ENCODE results near the gene RNF111. TPM values are rescaled to one million over a fixed set of nuclear protein-coding genes. Genes with fewer than 3 reads are reported as not detected.

The RNF111 gene
- total and polyA plus RNA-seq, 2 experiments from 2014 or later, result 14.4 to 24.5 TPM

GRCh38 chr15:58962662-58963565 is 24.5 kb upstream of the RNF111 start:
- Histone ChIP-seq H2AFZ (no peak overlapping the region), H3K36me3 (ENCODE audit: insufficient read depth) (no peaks in the 10 kb centered on the region), H3K4me1 (ENCODE audit: insufficient read depth) (no peaks in the 10 kb centered on the region), H3K9me2 (ENCODE audit: insufficient read depth) (0 out of 2 replicates have a peak, but pooled peaks cover 2% of the 10 kb centered on the region), H4K20me1 (replicated peaks; ENCODE audit: insufficient read depth) (no peaks in the 10 kb centered on the region), H3K27me3 (ENCODE audit: insufficient read depth) (no peaks in the 10 kb centered on the region), H3K27ac (ENCODE audit: low read depth) (no peak overlapping the region), H3K4me3 (no peak overlapping the region), H3F3A (replicated peaks; ENCODE audit: low read depth) (no peaks in the 10 kb centered on the region), H3K79me2 (replicated peaks; ENCODE audit: insufficient read depth) (no peaks in the 10 kb centered on the region), H3K4me2 (no peak overlapping the region)
- ATAC-seq (no peak), DNase-seq (ENCODE audit: low spot score) (no peak)
- Mint-ChIP-seq H3K4me3 (no peak overlapping the region), H3K36me3 (ENCODE audit: low read depth) (no peaks in the 10 kb centered on the region), H3K4me1 (no peaks in the 10 kb centered on the region), H3K27me3 (ENCODE audit: insufficient read depth, low read depth, poor library complexity) (peaks cover 9% of the 10 kb centered on the region), H3K27ac (no peak overlapping the region), H3K9me3 (no peaks in the 10 kb centered on the region)
- TF ChIP-seq ZNF331 (CRISPR knock-in tag; IDR thresholded peaks at IDR 0.05; ENCODE audit: low read depth), result no peak
- TF ChIP-seq ZNF114 (CRISPR knock-in tag; IDR thresholded peaks at IDR 0.05), result no peak
- no peak for TF ChIP-seq JUNB (IDR thresholded peaks at IDR 0.05; ENCODE audit: unreplicated experiment)
- TF ChIP-seq, protein P1, sequence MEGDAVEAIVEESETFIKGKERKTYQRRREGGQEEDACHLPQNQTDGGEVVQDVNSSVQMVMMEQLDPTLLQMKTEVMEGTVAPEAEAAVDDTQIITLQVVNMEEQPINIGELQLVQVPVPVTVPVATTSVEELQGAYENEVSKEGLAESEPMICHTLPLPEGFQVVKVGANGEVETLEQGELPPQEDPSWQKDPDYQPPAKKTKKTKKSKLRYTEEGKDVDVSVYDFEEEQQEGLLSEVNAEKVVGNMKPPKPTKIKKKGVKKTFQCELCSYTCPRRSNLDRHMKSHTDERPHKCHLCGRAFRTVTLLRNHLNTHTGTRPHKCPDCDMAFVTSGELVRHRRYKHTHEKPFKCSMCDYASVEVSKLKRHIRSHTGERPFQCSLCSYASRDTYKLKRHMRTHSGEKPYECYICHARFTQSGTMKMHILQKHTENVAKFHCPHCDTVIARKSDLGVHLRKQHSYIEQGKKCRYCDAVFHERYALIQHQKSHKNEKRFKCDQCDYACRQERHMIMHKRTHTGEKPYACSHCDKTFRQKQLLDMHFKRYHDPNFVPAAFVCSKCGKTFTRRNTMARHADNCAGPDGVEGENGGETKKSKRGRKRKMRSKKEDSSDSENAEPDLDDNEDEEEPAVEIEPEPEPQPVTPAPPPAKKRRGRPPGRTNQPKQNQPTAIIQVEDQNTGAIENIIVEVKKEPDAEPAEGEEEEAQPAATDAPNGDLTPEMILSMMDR (conservative IDR thresholded peaks at IDR 0.05; ENCODE audit: low read depth in 2 of 2), result no peak
- no peak for TF ChIP-seq POLR2AphosphoS5 (IDR thresholded peaks at IDR 0.05; ENCODE audit: low read depth)
- no peak for TF ChIP-seq ETS1 (IDR thresholded peaks at IDR 0.05)
- TF ChIP-seq, protein P2, sequence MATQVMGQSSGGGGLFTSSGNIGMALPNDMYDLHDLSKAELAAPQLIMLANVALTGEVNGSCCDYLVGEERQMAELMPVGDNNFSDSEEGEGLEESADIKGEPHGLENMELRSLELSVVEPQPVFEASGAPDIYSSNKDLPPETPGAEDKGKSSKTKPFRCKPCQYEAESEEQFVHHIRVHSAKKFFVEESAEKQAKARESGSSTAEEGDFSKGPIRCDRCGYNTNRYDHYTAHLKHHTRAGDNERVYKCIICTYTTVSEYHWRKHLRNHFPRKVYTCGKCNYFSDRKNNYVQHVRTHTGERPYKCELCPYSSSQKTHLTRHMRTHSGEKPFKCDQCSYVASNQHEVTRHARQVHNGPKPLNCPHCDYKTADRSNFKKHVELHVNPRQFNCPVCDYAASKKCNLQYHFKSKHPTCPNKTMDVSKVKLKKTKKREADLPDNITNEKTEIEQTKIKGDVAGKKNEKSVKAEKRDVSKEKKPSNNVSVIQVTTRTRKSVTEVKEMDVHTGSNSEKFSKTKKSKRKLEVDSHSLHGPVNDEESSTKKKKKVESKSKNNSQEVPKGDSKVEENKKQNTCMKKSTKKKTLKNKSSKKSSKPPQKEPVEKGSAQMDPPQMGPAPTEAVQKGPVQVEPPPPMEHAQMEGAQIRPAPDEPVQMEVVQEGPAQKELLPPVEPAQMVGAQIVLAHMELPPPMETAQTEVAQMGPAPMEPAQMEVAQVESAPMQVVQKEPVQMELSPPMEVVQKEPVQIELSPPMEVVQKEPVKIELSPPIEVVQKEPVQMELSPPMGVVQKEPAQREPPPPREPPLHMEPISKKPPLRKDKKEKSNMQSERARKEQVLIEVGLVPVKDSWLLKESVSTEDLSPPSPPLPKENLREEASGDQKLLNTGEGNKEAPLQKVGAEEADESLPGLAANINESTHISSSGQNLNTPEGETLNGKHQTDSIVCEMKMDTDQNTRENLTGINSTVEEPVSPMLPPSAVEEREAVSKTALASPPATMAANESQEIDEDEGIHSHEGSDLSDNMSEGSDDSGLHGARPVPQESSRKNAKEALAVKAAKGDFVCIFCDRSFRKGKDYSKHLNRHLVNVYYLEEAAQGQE (IDR thresholded peaks at IDR 0.05; ENCODE audit: unreplicated experiment), result no peak
- TF ChIP-seq, protein P3, sequence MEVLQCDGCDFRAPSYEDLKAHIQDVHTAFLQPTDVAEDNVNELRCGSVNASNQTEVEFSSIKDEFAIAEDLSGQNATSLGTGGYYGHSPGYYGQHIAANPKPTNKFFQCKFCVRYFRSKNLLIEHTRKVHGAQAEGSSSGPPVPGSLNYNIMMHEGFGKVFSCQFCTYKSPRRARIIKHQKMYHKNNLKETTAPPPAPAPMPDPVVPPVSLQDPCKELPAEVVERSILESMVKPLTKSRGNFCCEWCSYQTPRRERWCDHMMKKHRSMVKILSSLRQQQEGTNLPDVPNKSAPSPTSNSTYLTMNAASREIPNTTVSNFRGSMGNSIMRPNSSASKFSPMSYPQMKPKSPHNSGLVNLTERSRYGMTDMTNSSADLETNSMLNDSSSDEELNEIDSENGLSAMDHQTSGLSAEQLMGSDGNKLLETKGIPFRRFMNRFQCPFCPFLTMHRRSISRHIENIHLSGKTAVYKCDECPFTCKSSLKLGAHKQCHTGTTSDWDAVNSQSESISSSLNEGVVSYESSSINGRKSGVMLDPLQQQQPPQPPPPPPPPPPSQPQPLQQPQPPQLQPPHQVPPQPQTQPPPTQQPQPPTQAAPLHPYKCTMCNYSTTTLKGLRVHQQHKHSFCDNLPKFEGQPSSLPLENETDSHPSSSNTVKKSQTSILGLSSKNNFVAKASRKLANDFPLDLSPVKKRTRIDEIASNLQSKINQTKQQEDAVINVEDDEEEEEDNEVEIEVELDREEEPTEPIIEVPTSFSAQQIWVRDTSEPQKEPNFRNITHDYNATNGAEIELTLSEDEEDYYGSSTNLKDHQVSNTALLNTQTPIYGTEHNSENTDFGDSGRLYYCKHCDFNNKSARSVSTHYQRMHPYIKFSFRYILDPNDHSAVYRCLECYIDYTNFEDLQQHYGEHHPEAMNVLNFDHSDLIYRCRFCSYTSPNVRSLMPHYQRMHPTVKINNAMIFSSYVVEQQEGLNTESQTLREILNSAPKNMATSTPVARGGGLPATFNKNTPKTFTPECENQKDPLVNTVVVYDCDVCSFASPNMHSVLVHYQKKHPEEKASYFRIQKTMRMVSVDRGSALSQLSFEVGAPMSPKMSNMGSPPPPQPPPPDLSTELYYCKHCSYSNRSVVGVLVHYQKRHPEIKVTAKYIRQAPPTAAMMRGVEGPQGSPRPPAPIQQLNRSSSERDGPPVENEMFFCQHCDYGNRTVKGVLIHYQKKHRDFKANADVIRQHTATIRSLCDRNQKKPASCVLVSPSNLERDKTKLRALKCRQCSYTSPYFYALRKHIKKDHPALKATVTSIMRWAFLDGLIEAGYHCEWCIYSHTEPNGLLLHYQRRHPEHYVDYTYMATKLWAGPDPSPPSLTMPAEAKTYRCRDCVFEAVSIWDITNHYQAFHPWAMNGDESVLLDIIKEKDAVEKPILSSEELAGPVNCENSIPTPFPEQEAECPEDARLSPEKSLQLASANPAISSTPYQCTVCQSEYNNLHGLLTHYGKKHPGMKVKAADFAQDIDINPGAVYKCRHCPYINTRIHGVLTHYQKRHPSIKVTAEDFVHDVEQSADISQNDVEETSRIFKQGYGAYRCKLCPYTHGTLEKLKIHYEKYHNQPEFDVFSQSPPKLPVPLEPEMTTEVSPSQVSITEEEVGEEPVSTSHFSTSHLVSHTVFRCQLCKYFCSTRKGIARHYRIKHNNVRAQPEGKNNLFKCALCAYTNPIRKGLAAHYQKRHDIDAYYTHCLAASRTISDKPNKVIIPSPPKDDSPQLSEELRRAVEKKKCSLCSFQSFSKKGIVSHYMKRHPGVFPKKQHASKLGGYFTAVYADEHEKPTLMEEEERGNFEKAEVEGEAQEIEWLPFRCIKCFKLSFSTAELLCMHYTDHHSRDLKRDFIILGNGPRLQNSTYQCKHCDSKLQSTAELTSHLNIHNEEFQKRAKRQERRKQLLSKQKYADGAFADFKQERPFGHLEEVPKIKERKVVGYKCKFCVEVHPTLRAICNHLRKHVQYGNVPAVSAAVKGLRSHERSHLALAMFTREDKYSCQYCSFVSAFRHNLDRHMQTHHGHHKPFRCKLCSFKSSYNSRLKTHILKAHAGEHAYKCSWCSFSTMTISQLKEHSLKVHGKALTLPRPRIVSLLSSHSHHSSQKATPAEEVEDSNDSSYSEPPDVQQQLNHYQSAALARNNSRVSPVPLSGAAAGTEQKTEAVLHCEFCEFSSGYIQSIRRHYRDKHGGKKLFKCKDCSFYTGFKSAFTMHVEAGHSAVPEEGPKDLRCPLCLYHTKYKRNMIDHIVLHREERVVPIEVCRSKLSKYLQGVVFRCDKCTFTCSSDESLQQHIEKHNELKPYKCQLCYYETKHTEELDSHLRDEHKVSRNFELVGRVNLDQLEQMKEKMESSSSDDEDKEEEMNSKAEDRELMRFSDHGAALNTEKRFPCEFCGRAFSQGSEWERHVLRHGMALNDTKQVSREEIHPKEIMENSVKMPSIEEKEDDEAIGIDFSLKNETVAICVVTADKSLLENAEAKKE (CRISPR knock-in tag; IDR thresholded peaks at IDR 0.05), result no peak
- TF ChIP-seq EZH2 (IDR thresholded peaks at IDR 0.05; ENCODE audit: low read depth, unreplicated experiment), result no peak
- no peak for TF ChIP-seq CREB1 (CRISPR knock-in tag; IDR thresholded peaks at IDR 0.05; ENCODE audit: low read depth)

Measured in GM23338 (cell line).